Spleen (tissue), 11 donors: ENCODE results near the gene UTS2R. TPM values are rescaled to one million over a fixed set of nuclear protein-coding genes. Genes with fewer than 3 reads are reported as not detected.
A peak's percentile ranks its signal among the peaks of the same experiment; 100 is the strongest.

ENCODE experiments used
- DNase-seq: peaks from one replicate; pipeline ENCODE4 v3.0.0-alpha.2; 2020
- H3K27ac ChIP-seq, 8 donors: fragments of 200-600 bp; sonication (generic) in 7 of 8; 1 replicate in 4 of 8; 2 replicates in 4 of 8; pipeline versions ENCODE4 v1.5.0 to v1.8.0; 2016 to 2021; ENCODE audit warnings: inconsistent platforms in 4 of 8, mild to moderate bottlenecking in 4 of 8, moderate library complexity in 1 of 8
- H3K27me3 ChIP-seq, 7 donors: fragments of 200-600 bp; sonication (generic) in 6 of 7; replicated peaks in 1 of 7; 1 replicate in 4 of 7; 2 replicates in 3 of 7; pipeline versions ENCODE4 v1.5.0 to v1.8.0; 2016 to 2021; ENCODE audit warnings: inconsistent platforms in 3 of 7, mild to moderate bottlenecking in 1 of 7
- H3K36me3 ChIP-seq, 6 donors: fragments of 200-600 bp; sonication (generic) in 5 of 6; 1 replicate in 4 of 6; 2 replicates in 2 of 6; pipeline versions ENCODE4 v1.5.0 to v1.8.0; 2016 to 2021; ENCODE audit warnings: inconsistent platforms in 2 of 6
- H3K4me1 ChIP-seq, 6 donors: fragments of 200-600 bp; sonication (generic) in 5 of 6; 1 replicate in 3 of 6; 2 replicates in 3 of 6; pipeline versions ENCODE4 v1.5.0 to v1.8.0; 2016 to 2021; ENCODE audit warnings: inconsistent platforms in 3 of 6
- H3K4me3 ChIP-seq, 8 donors: fragments of 200-600 bp; sonication (generic) in 7 of 8; 1 replicate in 4 of 8; 2 replicates in 4 of 8; pipeline versions ENCODE4 v1.5.0 to v1.8.0; 2016 to 2021; ENCODE audit warnings: inconsistent platforms in 4 of 8, mild to moderate bottlenecking in 4 of 8, moderate library complexity in 2 of 8
- H3K9me3 ChIP-seq, 8 donors: fragments of 200-600 bp; sonication (generic) in 7 of 8; 1 replicate in 4 of 8; 2 replicates in 4 of 8; pipeline versions ENCODE4 v1.5.0 to v1.8.0; 2016 to 2021; ENCODE audit warnings: inconsistent platforms in 4 of 8
- POLR2A ChIP-seq, 3 donors: fragments of 450-650 bp; IDR thresholded peaks; one replicate each; pipeline ENCODE4 v1.5.1; 2017; ENCODE audit warnings: antibody characterized with exemption in 3 of 3, mild to moderate bottlenecking in 1 of 3
- POLR2AphosphoS5 ChIP-seq, 3 donors: sonication (generic); formaldehyde crosslinking; IDR thresholded peaks; one replicate each; pipeline ENCODE4 v1.5.1; 2017; ENCODE audit warnings: antibody characterized with exemption in 3 of 3
- WGBS, 5 donors: extraction: QIAGEN DNeasy Blood & Tissue Kit in 3 of 5; methylation state at CpG; one replicate each; pipeline versions ENCODE4 v1.1.5 to v1.1.7; 2013 to 2018; 5-methylcytosine and 5-hydroxymethylcytosine counted together
- intact Hi-C: fragments of 100-400 bp; cut with DNase I; formaldehyde crosslinking; loops from one replicate; pipeline ENCODE4 v1.15.0; 2023; ENCODE audit warnings: low total_unique reads
- polyA plus RNA-seq, 3 donors: library from polyadenylated mRNA; stranded (reverse); fragments of 200-250 nt; gene quantifications; one replicate each; pipeline ENCODE4 v1.2.1, GENCODE V29; 2013
- total RNA-seq, 7 donors: library from RNA; depleted of rRNA in 3 of 7; stranded (reverse); fragments of >200 nt in 3 of 7; fragmentation: NEBNext Ultra II Directional in 4 of 7; extraction: Animal tissue kit (Norgen Biotek cat#: 25700) in 4 of 7; gene quantifications; one replicate each; pipeline versions ENCODE4 v1.1.0 to v1.2.1, GENCODE V29; 2016 to 2021
- TF ChIP-seq, protein P1 (sequence below), 11 experiments: fragments of 200-600 bp in 7 of 11; fragments of 450-650 bp in 4 of 11; sonication (generic) in 4 of 11; IDR thresholded peaks in 8 of 11; conservative IDR thresholded peaks in 3 of 11; 1 replicate in 7 of 11; 2 replicates in 4 of 11; pipeline versions ENCODE4 v1.4.0 to v1.8.0; 2016 to 2021; ENCODE audit warnings: antibody characterized with exemption in 11 of 11, inconsistent platforms in 4 of 11, mild to moderate bottlenecking in 1 of 11
- donor health status: healthy with polysubstance abuse.
- donor health status: DM: no; HTN: no; CAD: no; lungs with moderate emphysema.
- donor health status: DM: no; HTN: no; CAD: no.
- donor health status: Bipolar disorder and iron deficiency.
- donor health status: healthy.
- donor health status: DM: no; HTN: no; CAD: no.
- donor health status: DM: yes; HTN: yes; CAD: no.

The UTS2R gene
- total and polyA plus RNA-seq, 10 donors: 0.26 to 3.1 (median 0.60) TPM; not detected in 5

- 87 to 95% (median 92%) methylated on average over 29 to 38 of the region's 38 CpGs for WGBS, 5 donors
- DNase-seq: no peak
- Histone ChIP-seq H3K4me1 (peaks cover 6 to 32% (median 23%) of the 10 kb centered on the region in 6 donors), H3K27me3 (no peaks in the 10 kb centered on the region), H3K4me3 (no peak overlapping the region), H3K36me3 (peaks cover 0 to 74% (median 14%) of the 10 kb centered on the region in 6 donors), H3K9me3 (no peaks in the 10 kb centered on the region), H3K27ac (no peak overlapping the region)
- intact Hi-C loops: no loop called here
- TF ChIP-seq, protein P1, sequence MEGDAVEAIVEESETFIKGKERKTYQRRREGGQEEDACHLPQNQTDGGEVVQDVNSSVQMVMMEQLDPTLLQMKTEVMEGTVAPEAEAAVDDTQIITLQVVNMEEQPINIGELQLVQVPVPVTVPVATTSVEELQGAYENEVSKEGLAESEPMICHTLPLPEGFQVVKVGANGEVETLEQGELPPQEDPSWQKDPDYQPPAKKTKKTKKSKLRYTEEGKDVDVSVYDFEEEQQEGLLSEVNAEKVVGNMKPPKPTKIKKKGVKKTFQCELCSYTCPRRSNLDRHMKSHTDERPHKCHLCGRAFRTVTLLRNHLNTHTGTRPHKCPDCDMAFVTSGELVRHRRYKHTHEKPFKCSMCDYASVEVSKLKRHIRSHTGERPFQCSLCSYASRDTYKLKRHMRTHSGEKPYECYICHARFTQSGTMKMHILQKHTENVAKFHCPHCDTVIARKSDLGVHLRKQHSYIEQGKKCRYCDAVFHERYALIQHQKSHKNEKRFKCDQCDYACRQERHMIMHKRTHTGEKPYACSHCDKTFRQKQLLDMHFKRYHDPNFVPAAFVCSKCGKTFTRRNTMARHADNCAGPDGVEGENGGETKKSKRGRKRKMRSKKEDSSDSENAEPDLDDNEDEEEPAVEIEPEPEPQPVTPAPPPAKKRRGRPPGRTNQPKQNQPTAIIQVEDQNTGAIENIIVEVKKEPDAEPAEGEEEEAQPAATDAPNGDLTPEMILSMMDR (IDR thresholded peaks at IDR 0.05 in 8 of 11, conservative IDR thresholded peaks at IDR 0.05 in 3 of 11): no peak
- TF ChIP-seq POLR2A (IDR thresholded peaks at IDR 0.05) (no peak), POLR2AphosphoS5 (IDR thresholded peaks at IDR 0.05) (no peak)
Measured at GRCh38 chr17:82397449-82398335, 26.1 kb downstream of the UTS2R start.

- WGBS, 5 donors: 46 to 71% (median 62%) methylated on average over 13 of the region's 13 CpGs
- DNase-seq: no peak
- intact Hi-C loops: no loop called here
Measured at GRCh38 chr17:82399041-82399441, 27.5 kb downstream of the UTS2R start.

DNA sequence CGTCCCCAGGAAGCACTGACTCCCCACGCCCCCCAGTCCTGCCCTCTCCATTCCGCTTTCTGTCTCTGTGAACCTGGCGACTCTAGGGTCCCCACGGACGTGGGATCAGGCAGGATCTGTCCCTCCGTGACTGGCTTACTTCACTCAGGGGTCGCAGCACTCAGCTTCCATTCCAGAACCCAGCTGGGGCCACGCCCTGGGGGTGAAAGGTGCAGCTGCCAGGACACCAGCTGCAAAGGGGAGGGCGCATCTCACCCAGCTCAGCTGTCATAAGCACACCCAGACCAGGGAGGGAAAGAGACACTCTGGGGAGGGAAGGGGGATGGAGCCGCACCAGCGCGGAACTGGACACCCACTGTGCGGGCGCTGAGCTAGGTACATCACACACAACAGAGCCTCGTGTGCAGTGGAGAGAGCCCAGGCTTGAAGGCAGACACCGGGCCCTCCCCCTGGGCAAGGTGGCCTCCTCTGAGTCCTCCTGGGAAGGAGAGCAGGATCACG lies 28.1 kb downstream of the UTS2R start:
- intact Hi-C loops: no loop called here
- H3K36me3 ChIP-seq: peaks cover 0 to 74% (median 20%) of the 10 kb centered on the region in 6 donors
- 78 to 87% (median 84%) methylated on average over 14 to 18 of the region's 18 CpGs for WGBS, 5 donors
- no peaks in the 10 kb centered on the region for H3K9me3 ChIP-seq
- H3K4me1 ChIP-seq: peaks cover 6 to 38% (median 23%) of the 10 kb centered on the region in 6 donors
- no peak for TF ChIP-seq POLR2A (IDR thresholded peaks at IDR 0.05)
- TF ChIP-seq, protein P1 (IDR thresholded peaks at IDR 0.05 in 8 of 11, conservative IDR thresholded peaks at IDR 0.05 in 3 of 11): no peak
- TF ChIP-seq POLR2AphosphoS5 (IDR thresholded peaks at IDR 0.05): no peak
- no peak for DNase-seq
- no peak overlapping the region for H3K4me3 ChIP-seq
- no peaks in the 10 kb centered on the region for H3K27me3 ChIP-seq
- peak overlapping the region in 1 of 8 donors; percentile 69 for H3K27ac ChIP-seq

More at GRCh38 chr17:82399041-82399441, 27.5 kb downstream of the UTS2R start:
- no peak for TF ChIP-seq POLR2A (IDR thresholded peaks at IDR 0.05)
- TF ChIP-seq, protein P1 (IDR thresholded peaks at IDR 0.05 in 8 of 11, conservative IDR thresholded peaks at IDR 0.05 in 3 of 11): no peak
- no peak for TF ChIP-seq POLR2AphosphoS5 (IDR thresholded peaks at IDR 0.05)
- no peaks in the 10 kb centered on the region for H3K27me3 ChIP-seq
- H3K9me3 ChIP-seq: no peaks in the 10 kb centered on the region
- peaks cover 0 to 74% (median 17%) of the 10 kb centered on the region in 6 donors for H3K36me3 ChIP-seq
- H3K27ac ChIP-seq: no peak overlapping the region
- H3K4me1 ChIP-seq: peaks cover 6 to 34% (median 23%) of the 10 kb centered on the region in 6 donors
- no peak overlapping the region for H3K4me3 ChIP-seq

DNA sequence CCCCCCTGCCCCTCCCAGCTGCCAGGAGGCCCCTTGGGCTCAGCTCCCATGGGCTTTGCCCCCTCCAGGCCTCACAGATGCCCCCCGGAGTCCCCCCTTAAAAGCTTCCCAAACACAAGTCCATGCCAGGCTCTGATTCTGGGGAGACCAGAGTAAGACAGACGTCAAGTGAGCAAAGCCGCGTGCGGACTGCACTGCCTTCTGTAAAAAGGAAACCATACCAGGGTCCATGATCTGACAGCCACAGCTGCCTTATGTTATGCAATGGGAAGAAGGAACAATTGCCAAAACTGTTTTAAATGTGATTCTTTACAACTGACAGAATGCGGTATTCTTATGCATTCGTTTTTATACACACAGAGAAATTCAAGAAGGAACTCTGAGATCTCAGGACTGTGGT lies 28.6 kb downstream of the UTS2R start:
- 32 to 56% (median 42%) methylated on average over 7 of the region's 7 CpGs for WGBS, 5 donors
- Histone ChIP-seq H3K27ac (peak overlapping the region in 6 of 8 donors; percentile 39 to 69 (median 58)), H3K27me3 (no peaks in the 10 kb centered on the region), H3K36me3 (peaks cover 0 to 74% (median 17%) of the 10 kb centered on the region in 6 donors), H3K9me3 (no peaks in the 10 kb centered on the region), H3K4me3 (peak overlapping the region in 1 of 8 donors; percentile 6), H3K4me1 (peaks cover 6 to 38% (median 23%) of the 10 kb centered on the region in 6 donors)
- DNase-seq: no peak
- TF ChIP-seq, protein P1 (IDR thresholded peaks at IDR 0.05 in 8 of 11, conservative IDR thresholded peaks at IDR 0.05 in 3 of 11): no peak
- TF ChIP-seq POLR2AphosphoS5 (IDR thresholded peaks at IDR 0.05) (no peak), POLR2A (IDR thresholded peaks at IDR 0.05) (no peak)
- intact Hi-C loops: no loop called here
